H1 (cell line): ENCODE data around the gene MTFR1L. TPM values are rescaled to one million over a fixed set of nuclear protein-coding genes. Genes with fewer than 3 reads are reported as not detected.

Source experiments
- CTCF ChIA-PET: fragments of 300-600 bp; sonication (Branson Sonifier 250); formaldehyde crosslinking; loops from one replicate; lab custom pipeline; 2021; ENCODE audit not compliant: partially characterized antibody; lab: Charles Lee
- POLR2A ChIA-PET: fragments of 300-600 bp; sonication (Branson Sonifier 250); formaldehyde crosslinking; loops from one replicate; lab custom pipeline; 2021; ENCODE audit warnings: inconsistent platforms; ENCODE audit not compliant: partially characterized antibody; lab: Charles Lee
- DNase-seq, 2 experiments: peaks; one replicate each; pipeline versions ENCODE4 v3.0.0 to v3.0.0-alpha.2; 2010 to 2022; ENCODE audit warnings: low spot score in 2 of 2, low read depth in 1 of 2, mixed read lengths in 1 of 2
- FAIRE-seq: peaks from 2 replicates; lab custom pipeline; 2011; peaks lifted over from hg19 to GRCh38; lab: Jason Lieb, UNC
- H2AFZ ChIP-seq: 2 replicates; pipeline ENCODE4 v1.8.1; 2012; ENCODE audit warnings: low read length, inconsistent platforms
- H2AK5ac ChIP-seq: 2 replicates; pipeline ENCODE4 v1.6.1; 2013; ENCODE audit warnings: low read depth, low read length
- H2BK120ac ChIP-seq: replicated peaks from 2 replicates; pipeline ENCODE3; 2013; ENCODE audit warnings: low read depth, low read length, inconsistent platforms
- H2BK12ac ChIP-seq: 2 replicates; pipeline ENCODE4 v1.6.1; 2013; ENCODE audit warnings: low read depth, low read length
- H2BK15ac ChIP-seq: 2 replicates; pipeline ENCODE4 v1.6.1; 2013; ENCODE audit warnings: low read length
- H2BK20ac ChIP-seq: 2 replicates; pipeline ENCODE4 v1.6.1; 2013; ENCODE audit warnings: low read length
- H2BK5ac ChIP-seq: 2 replicates; pipeline ENCODE4 v1.6.1; 2013; ENCODE audit warnings: low read depth, low read length
- H3K14ac ChIP-seq: 2 replicates; pipeline ENCODE4 v1.6.1; 2013; ENCODE audit warnings: inconsistent platforms; ENCODE audit not compliant: insufficient read length
- H3K18ac ChIP-seq: 2 replicates; pipeline ENCODE4 v1.6.1; 2013; ENCODE audit warnings: low read length; ENCODE audit errors: extremely low read depth
- H3K23ac ChIP-seq: 2 replicates; pipeline ENCODE4 v1.6.1; 2013; ENCODE audit warnings: inconsistent platforms; ENCODE audit not compliant: insufficient read length
- H3K23me2 ChIP-seq: 2 replicates; pipeline ENCODE4 v1.6.1; 2013; ENCODE audit warnings: low read depth, low read length
- H3K27ac ChIP-seq: 2 replicates; pipeline ENCODE4 v1.6.1; 2011; ENCODE audit warnings: low read depth, low read length, inconsistent platforms
- H3K27me3 ChIP-seq, 4 experiments: replicated peaks in 1 of 4; 1 replicate in 1 of 4; 2 replicates in 3 of 4; pipeline versions ENCODE4 v1.6.1 to v1.8.1; 2011 to 2013; ENCODE audit warnings: low read length in 3 of 4, mild to moderate bottlenecking in 3 of 4, inconsistent platforms in 2 of 4, mixed read lengths in 2 of 4, moderate library complexity in 1 of 4; ENCODE audit not compliant: control insufficient read depth in 3 of 4, insufficient read depth in 3 of 4; ENCODE audit errors: extremely low read depth in 1 of 4
- H3K36me3 ChIP-seq, 4 experiments: 2 replicates each; pipeline versions ENCODE4 v1.6.1 to v1.8.1; 2011 to 2013; ENCODE audit warnings: mild to moderate bottlenecking in 4 of 4, low read length in 3 of 4, moderate library complexity in 2 of 4, control low read depth in 1 of 4, inconsistent platforms in 1 of 4; ENCODE audit not compliant: insufficient read depth in 4 of 4, control insufficient read depth in 2 of 4
- H3K4ac ChIP-seq: replicated peaks from 2 replicates; pipeline ENCODE3; 2013; ENCODE audit warnings: low read length, low read depth, mixed read lengths, inconsistent platforms; ENCODE audit not compliant: insufficient read length
- H3K4me1 ChIP-seq, 4 experiments: replicated peaks in 1 of 4; 1 replicate in 1 of 4; 2 replicates in 3 of 4; pipeline versions ENCODE4 v1.6.1 to v1.8.1; 2011 to 2013; ENCODE audit warnings: low read length in 3 of 4, inconsistent platforms in 2 of 4, mixed read lengths in 1 of 4; ENCODE audit not compliant: insufficient read depth in 4 of 4, control insufficient read depth in 3 of 4
- H3K4me2 ChIP-seq, 2 experiments: 2 replicates each; pipeline versions ENCODE4 v1.6.1 to v1.8.1; 2011 to 2013; ENCODE audit warnings: low read depth in 2 of 2, low read length in 2 of 2, control low read depth in 1 of 2, inconsistent platforms in 1 of 2, mild to moderate bottlenecking in 1 of 2; ENCODE audit not compliant: insufficient read depth in 1 of 2
- H3K4me3 ChIP-seq, 4 experiments: fragments of 200-600, 300-600 bp in 1 of 4; sonication (generic), shearing (Covaris generic), sonication (Bioruptor Twin) in 1 of 4; 2 replicates each; pipeline versions ENCODE4 v1.5.1 to v1.8.1; 2011 to 2016; ENCODE audit warnings: low read length in 4 of 4, low read depth in 3 of 4, control low read depth in 2 of 4, inconsistent platforms in 2 of 4, mild to moderate bottlenecking in 2 of 4, mixed read lengths in 1 of 4, moderate library complexity in 1 of 4; ENCODE audit not compliant: insufficient read depth in 2 of 4; ENCODE audit errors: extremely low read depth in 1 of 4
- H3K56ac ChIP-seq: replicated peaks from 2 replicates; pipeline ENCODE3; 2013; ENCODE audit warnings: low read depth, mild to moderate bottlenecking, mixed read lengths, low read length, inconsistent platforms; ENCODE audit not compliant: insufficient read length
- H3K79me1 ChIP-seq: 2 replicates; pipeline ENCODE4 v1.6.1; 2013; ENCODE audit warnings: low read depth, low read length, control low read depth
- H3K79me2 ChIP-seq, 2 experiments: 2 replicates each; pipeline versions ENCODE4 v1.6.1 to v1.8.1; 2012 to 2013; ENCODE audit warnings: low read length in 2 of 2, mild to moderate bottlenecking in 2 of 2, inconsistent platforms in 1 of 2; ENCODE audit not compliant: insufficient read depth in 2 of 2, control insufficient read depth in 1 of 2
- H3K9ac ChIP-seq, 4 experiments: replicated peaks in 1 of 4; 1 replicate in 1 of 4; 2 replicates in 3 of 4; pipeline versions ENCODE4 v1.6.1 to v1.8.1; 2011 to 2013; ENCODE audit warnings: low read depth in 3 of 4, low read length in 3 of 4, control low read depth in 2 of 4, mild to moderate bottlenecking in 2 of 4, moderate library complexity in 2 of 4, inconsistent platforms in 1 of 4; ENCODE audit errors: extremely low read depth in 1 of 4
- H3K9me3 ChIP-seq, 2 experiments: 2 replicates each; pipeline versions ENCODE4 v1.6.1 to v1.8.1; 2012 to 2013; ENCODE audit warnings: mild to moderate bottlenecking in 2 of 2, moderate library complexity in 2 of 2, control low read depth in 1 of 2, inconsistent platforms in 1 of 2, low read depth in 1 of 2, low read length in 1 of 2, mixed read lengths in 1 of 2; ENCODE audit not compliant: insufficient read depth in 2 of 2
- H4K20me1 ChIP-seq, 2 experiments: replicated peaks in 1 of 2; 2 replicates each; pipeline versions ENCODE3 to v1.8.1; 2011 to 2013; ENCODE audit warnings: inconsistent platforms in 2 of 2, low read length in 2 of 2, mild to moderate bottlenecking in 1 of 2; ENCODE audit not compliant: insufficient read depth in 2 of 2, control insufficient read depth in 1 of 2
- H4K5ac ChIP-seq: 2 replicates; pipeline ENCODE4 v1.6.1; 2013; ENCODE audit warnings: low read length, low read depth, mixed read lengths, inconsistent platforms; ENCODE audit not compliant: insufficient read length
- H4K8ac ChIP-seq: 2 replicates; pipeline ENCODE4 v1.8.0; 2013; ENCODE audit warnings: mild to moderate bottlenecking, moderate library complexity, low read length, inconsistent platforms; ENCODE audit not compliant: insufficient read depth; ENCODE audit errors: extremely low read depth
- H4K91ac ChIP-seq: replicated peaks from 2 replicates; pipeline ENCODE3; 2013; ENCODE audit warnings: low read length, mixed read lengths, inconsistent platforms; ENCODE audit not compliant: insufficient read length
- ATF3 ChIP-seq: IDR thresholded peaks from 2 replicates; pipeline ENCODE4 v1.6.1; 2011; ENCODE audit warnings: low read depth, mild to moderate bottlenecking, low read length; ENCODE audit not compliant: insufficient read depth
- BACH1 ChIP-seq: IDR thresholded peaks from 2 replicates; pipeline ENCODE4 v1.6.1; 2012; ENCODE audit warnings: low read length, improper control_type of control experiment
- CTCF ChIP-seq, 3 experiments: IDR thresholded peaks; 1 replicate in 2 of 3; 2 replicates in 1 of 3; pipeline versions ENCODE4 v1.5.1 to v1.6.1; 2011; ENCODE audit warnings: low read length in 3 of 3, mild to moderate bottlenecking in 3 of 3, inconsistent platforms in 2 of 3, low read depth in 1 of 3, moderate library complexity in 1 of 3; ENCODE audit not compliant: insufficient read depth in 1 of 3; ENCODE audit errors: control extremely low read depth in 1 of 3
- E2F6 ChIP-seq: IDR thresholded peaks from 2 replicates; pipeline ENCODE4 v1.6.1; 2012; ENCODE audit warnings: inconsistent platforms
- KDM4A ChIP-seq: IDR thresholded peaks from one replicate; pipeline ENCODE4 v1.7.1; 2012; ENCODE audit warnings: low read depth, mild to moderate bottlenecking, moderate library complexity, low read length, inconsistent platforms; ENCODE audit not compliant: severe bottlenecking
- RFX5 ChIP-seq: IDR thresholded peaks from 2 replicates; pipeline ENCODE4 v1.6.1; 2011; ENCODE audit warnings: low read depth, low read length, improper control_type of control experiment, borderline replicate concordance
- SIRT6 ChIP-seq: IDR thresholded peaks from one replicate; pipeline ENCODE4 v1.7.1; 2012; ENCODE audit warnings: low read length, inconsistent platforms
- WGBS, 2 experiments: shearing (Covaris generic) in 1 of 2; methylation state at CpG; one replicate each; pipeline versions ENCODE4 v1.1.6 to v1.1.7; 2013 to 2015; ENCODE audit warnings: low lambda C conversion rate in 2 of 2, mixed read lengths in 2 of 2, inconsistent platforms in 1 of 2, low coverage in 1 of 2, missing lambda C conversion rate in 1 of 2; ENCODE audit not compliant: insufficient replicate concordance in 2 of 2, insufficient coverage in 1 of 2, insufficient read length in 1 of 2; ENCODE audit errors: extremely low coverage in 1 of 2, missing lambda C conversion rate in 1 of 2; 5-methylcytosine and 5-hydroxymethylcytosine counted together
- polyA plus RNA-seq, 7 experiments: library from polyadenylated mRNA; depleted of rRNA in 3 of 7; stranded (reverse) in 5 of 7; unstranded in 2 of 7; fragments of >200 nt in 5 of 7; fragments of 200-250 nt in 2 of 7; gene quantifications; 1 replicate in 5 of 7; 2 replicates in 1 of 7; 4 replicates in 1 of 7; pipeline versions ENCODE4 v1.2.1 to v1.2.3, GENCODE V29; 2011 to 2013; ENCODE audit warnings: missing spikeins in 2 of 7, mixed read lengths in 2 of 7
- total RNA-seq: library from RNA; stranded (reverse); fragmentation: NEBNext Ultra II Directional; extraction: Animal tissue kit (Norgen Biotek cat#: 25700); gene quantifications from 2 replicates; pipeline ENCODE4 v1.2.1, GENCODE V29; 2021

MTFR1L gene
- total and polyA plus RNA-seq, 2 of the 8 experiments (the other 6 are each of a cell fraction or from before 2014, with no cell fraction given) = 20.8 to 23.1 TPM

- Histone ChIP-seq H3K23me2 (peaks cover 12% of the 10 kb centered on the region), H3K27ac (no peak overlapping the region), H3K4ac (no peak overlapping the region), H3K18ac (0 out of 2 replicates have a peak overlapping the region, but pooled peaks have one; percentile 34), H4K5ac (no peak overlapping the region), H2AK5ac (no peak overlapping the region), H2BK15ac (no peak overlapping the region), H3K4me1 (peaks cover 12 to 25% (median 15%) of the 10 kb centered on the region in 4 experiments), H3K36me3 (peaks cover 0 to 7% (median 0%) of the 10 kb centered on the region in 4 experiments; a peak in 2 of 8 replicates), H2BK120ac (no peak overlapping the region), H3K79me1 (peaks cover 8% of the 10 kb centered on the region; the same call in 1 of the 2 replicates), H4K20me1 (peaks cover 13% of the 10 kb centered on the region in 2 experiments), H2BK5ac (0 out of 2 replicates have a peak overlapping the region, but pooled peaks have one; percentile 62), H3K79me2 (peaks cover 0 to 3% of the 10 kb centered on the region in 2 experiments; a peak in 1 of 4 replicates), H3K9ac (no peak overlapping the region), H2BK12ac (0 out of 2 replicates have a peak overlapping the region, but pooled peaks have one; percentile 75), H3K9me3 (no peaks in the 10 kb centered on the region), H3K4me2 (peak overlapping the region in 1 of 2 experiments; percentile 90; a peak in 2 of 4 replicates), H2BK20ac (no peak overlapping the region), H3K4me3 (no peak overlapping the region), H2AFZ (no peak overlapping the region), H4K91ac (no peak overlapping the region), H4K8ac (no peak overlapping the region), H3K23ac (no peak overlapping the region), H3K56ac (no peak overlapping the region), H3K14ac (no peak overlapping the region), H3K27me3 (peaks cover 0 to 6% (median 2%) of the 10 kb centered on the region in 4 experiments; a peak in 4 of 7 replicates)
- ChIA-PET POLR2A (interaction anchor here (0.6 to 5.5 kb wide), 7 partner anchors 8 to 370 kb away, joined by 3 to 32 read pairs (median 3); no protein-coding TSS in a partner anchor), CTCF (interaction anchor here (0.7 to 3.8 kb wide), 17 partner anchors 10 to 329 kb away, joined by 3 to 20 read pairs (median 3); no protein-coding TSS in a partner anchor)
- FAIRE-seq (peak; percentile 36), DNase-seq (no peak)
- 46% methylated on average over 8 of the region's 8 CpGs; no CpG with 5 or more reads in 1 of the 2 experiments for WGBS, 2 experiments
- no peak for TF ChIP-seq BACH1
- peak; percentile 41 to 58 (median 44); a peak in 3 of 4 replicates for TF ChIP-seq CTCF (IDR thresholded peaks at IDR 0.05; ENCODE audit: control extremely low read depth in 1 of 3, insufficient read depth in 1 of 3, low read depth in 1 of 3, low read length in 3 of 3)
- no peak for TF ChIP-seq KDM4A
- no peak for TF ChIP-seq E2F6
- no peak for TF ChIP-seq ATF3
- TF ChIP-seq SIRT6 = no peak
- TF ChIP-seq RFX5 = no peak
Measured at GRCh38 chr1:25817840-25818501, 1.8 kb upstream of the MTFR1L start.
